Caco-2 (cell line): Measurements from ENCODE around the gene KRTAP4-6. TPM values are rescaled to one million over a fixed set of nuclear protein-coding genes. Genes with fewer than 3 reads are reported as not detected.
"Not testable (repeated sequence)": the region's sequence is repeated elsewhere in the genome, so short reads cannot be mapped to it uniquely, and the experiment has no call there.

Experiments
- BruUV-seq: library from RNA; stranded (reverse); fragments of 400-500 nt; replicated peaks from 2 replicates; lab custom pipeline; 2021; lab: Mats Ljungman, UMichigan
- CTCF ChIA-PET: fragments of 300-600 bp; sonication (Branson Sonifier 250); formaldehyde crosslinking; loops from one replicate; lab custom pipeline; 2022; ENCODE audit warnings: antibody characterized with exemption; lab: Charles Lee
- POLR2A ChIA-PET: fragments of 300-600 bp; sonication (Branson Sonifier 250); formaldehyde crosslinking; loops from one replicate; lab custom pipeline; 2022; ENCODE audit warnings: antibody characterized with exemption; lab: Charles Lee
- DNase-seq, 2 experiments: peaks; one replicate each; pipeline versions ENCODE4 v3.0.0 to v3.0.0-alpha.2; 2020 to 2022
- H3K27me3 ChIP-seq: replicated peaks from 2 replicates; pipeline ENCODE4 v1.6.0; 2011; ENCODE audit warnings: low read length; ENCODE audit not compliant: control insufficient read depth, insufficient read depth
- H3K36me3 ChIP-seq: 2 replicates; pipeline ENCODE4 v1.5.1; 2011; ENCODE audit warnings: low read length; ENCODE audit not compliant: control insufficient read depth, insufficient read depth
- H3K4me1 ChIP-seq: fragments of 250-450 bp; sonication (Bioruptor Pico); 2 replicates; pipeline ENCODE4 v1.5.1; 2020; ENCODE audit warnings: mild to moderate bottlenecking
- H3K4me3 ChIP-seq: 2 replicates; pipeline ENCODE4 v1.5.1; 2011; ENCODE audit warnings: low read depth, mild to moderate bottlenecking, control low read depth, low read length
- H3K9me3 ChIP-seq: fragments of 250-450 bp; sonication (Bioruptor Pico); 2 replicates; pipeline ENCODE4 v1.5.1; 2020; ENCODE audit warnings: mild to moderate bottlenecking, moderate library complexity
- H3K27ac Mint-ChIP-seq: one replicate; pipeline ENCODE4 v1.8.0; 2022; ENCODE audit warnings: mixed read lengths; ENCODE audit not compliant: unreplicated experiment
- H3K27me3 Mint-ChIP-seq: one replicate; pipeline ENCODE4 v1.8.0; 2022; ENCODE audit warnings: mixed read lengths; ENCODE audit not compliant: insufficient read depth, unreplicated experiment
- H3K36me3 Mint-ChIP-seq: one replicate; pipeline ENCODE4 v1.8.0; 2022; ENCODE audit warnings: mild to moderate bottlenecking, mixed read lengths; ENCODE audit not compliant: insufficient read depth, unreplicated experiment
- H3K4me1 Mint-ChIP-seq: one replicate; pipeline ENCODE4 v1.8.0; 2022; ENCODE audit warnings: low read depth, mixed read lengths; ENCODE audit not compliant: unreplicated experiment
- H3K4me3 Mint-ChIP-seq: one replicate; pipeline ENCODE4 v1.8.0; 2022; ENCODE audit warnings: mild to moderate bottlenecking, moderate library complexity, mixed read lengths; ENCODE audit not compliant: unreplicated experiment
- H3K9me3 Mint-ChIP-seq: one replicate; pipeline ENCODE4 v1.8.0; 2022; ENCODE audit warnings: mixed read lengths; ENCODE audit not compliant: unreplicated experiment
- CTCF ChIP-seq, 2 experiments: fragments of 200-600 bp in 1 of 2; IDR thresholded peaks; 1 replicate in 1 of 2; 2 replicates in 1 of 2; pipeline versions ENCODE4 v1.5.1 to v1.8.0; 2011 to 2022; ENCODE audit warnings: antibody characterized with exemption in 1 of 2, control low read depth in 1 of 2, inconsistent platforms in 1 of 2, low read depth in 1 of 2, low read length in 1 of 2, mild to moderate bottlenecking in 1 of 2, moderate library complexity in 1 of 2; ENCODE audit not compliant: insufficient read depth in 1 of 2, severe bottlenecking in 1 of 2, unreplicated experiment in 1 of 2
- intact Hi-C: fragments of 100-400 bp; cut with micrococcal nuclease; formaldehyde crosslinking; loops from one replicate; pipeline ENCODE4 v1.10.0; 2022; ENCODE audit not compliant: unreplicated experiment
- total RNA-seq: library from RNA; stranded (reverse); gene quantifications from 2 replicates; pipeline ENCODE4 v1.2.3, GENCODE V29; 2022

Gene KRTAP4-6
- total RNA-seq, 1 experiment from 2014 or later = not detected

DNA sequence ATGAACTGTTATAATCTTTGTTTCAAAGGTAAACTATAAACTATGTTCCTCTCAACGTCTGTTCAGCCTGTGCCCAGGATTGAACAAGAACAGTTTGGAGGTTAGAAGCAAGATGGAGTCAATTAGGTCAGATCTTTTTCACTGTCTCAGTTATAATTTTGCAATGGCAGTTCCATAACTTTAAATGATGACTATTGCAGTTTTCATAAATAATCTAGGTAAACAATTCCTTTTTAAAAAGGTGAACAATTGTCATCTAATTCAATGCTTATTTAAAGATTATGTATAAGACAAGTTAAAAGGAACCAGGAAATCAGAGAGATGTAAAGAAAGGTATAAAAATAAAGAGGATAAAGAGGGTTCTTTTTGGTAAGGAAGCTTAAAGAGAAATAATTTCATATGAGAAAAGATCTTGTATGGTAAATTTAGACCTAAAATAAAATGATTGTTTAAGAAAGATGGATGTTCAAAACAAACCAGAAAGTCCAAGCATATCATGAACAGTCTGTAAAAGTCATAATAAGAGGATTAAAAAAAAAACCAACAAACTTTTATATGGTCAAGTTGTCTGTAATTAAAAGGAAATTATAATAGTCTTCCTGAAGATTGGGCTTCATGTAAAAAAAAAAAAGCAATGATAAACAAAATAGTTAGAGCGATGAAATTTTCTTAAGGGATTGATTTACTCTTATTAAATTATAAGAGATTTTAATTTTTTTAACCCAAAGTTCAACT is 29.0 kb downstream of the KRTAP4-6 start:
- CTCF ChIA-PET = no interaction called here
- Mint-ChIP-seq H3K4me1 (no peaks in the 10 kb centered on the region), H3K36me3 (no peaks in the 10 kb centered on the region), H3K4me3 (no peak overlapping the region), H3K27ac (no peak overlapping the region), H3K9me3 (peaks cover 29% of the 10 kb centered on the region), H3K27me3 (no peaks in the 10 kb centered on the region)
- Histone ChIP-seq H3K36me3 (no peaks in the 10 kb centered on the region), H3K9me3 (peaks cover 10% of the 10 kb centered on the region), H3K4me1 (no peaks in the 10 kb centered on the region), H3K27me3 (no peaks in the 10 kb centered on the region), H3K4me3 (no peak overlapping the region)
- no TSS peak for BruUV-seq
- POLR2A ChIA-PET = no interaction called here
- intact Hi-C loops = no loop called here
- no peak for TF ChIP-seq CTCF (IDR thresholded peaks at IDR 0.05; ENCODE audit: insufficient read depth in 1 of 2, low read depth in 1 of 2, low read length in 1 of 2, severe bottlenecking in 1 of 2, unreplicated experiment in 1 of 2)
- no peak for DNase-seq

DNA sequence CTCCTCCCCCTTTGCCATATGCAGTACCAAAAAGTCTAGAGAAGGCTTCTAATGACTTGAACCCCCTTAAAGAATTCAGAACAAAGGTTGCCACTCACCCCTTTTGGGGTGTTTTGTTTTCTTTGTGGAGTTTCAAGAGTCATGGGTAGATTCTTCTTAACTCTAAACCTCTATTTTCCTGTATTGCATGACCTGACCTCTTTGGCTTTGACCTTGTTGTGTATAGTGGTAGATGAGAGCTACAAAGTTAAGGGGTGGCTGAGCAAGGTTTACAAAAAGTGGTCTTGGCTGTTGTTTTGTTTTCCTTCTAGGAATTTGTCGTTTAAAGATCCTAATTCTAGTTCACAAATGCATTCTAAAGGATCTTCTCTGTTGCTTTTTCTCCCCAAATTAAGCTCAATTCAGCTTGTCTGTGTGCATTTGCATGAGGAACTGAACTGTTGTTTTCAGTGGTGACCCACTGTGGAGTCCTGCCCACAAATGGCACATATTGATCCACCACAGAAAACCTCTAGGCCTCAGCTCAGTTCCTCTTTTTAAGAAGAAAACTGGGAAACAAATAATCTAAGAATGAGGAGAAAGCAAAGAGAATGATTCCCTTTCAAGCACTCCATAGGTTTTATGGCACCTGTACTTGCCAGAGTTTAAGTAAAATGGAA is 31.5 kb downstream of the KRTAP4-6 start:
- CTCF ChIA-PET, H3K4me1 Mint-ChIP-seq, intact Hi-C loops, BruUV-seq, H3K4me3 Mint-ChIP-seq, H3K27me3 ChIP-seq, POLR2A ChIA-PET, H3K4me1 ChIP-seq, H3K27me3 Mint-ChIP-seq, H3K36me3 ChIP-seq, DNase-seq, H3K4me3 ChIP-seq, H3K36me3 Mint-ChIP-seq, H3K27ac Mint-ChIP-seq: not testable (repeated sequence)
- peaks cover 13% of the 10 kb centered on the region for H3K9me3 ChIP-seq
- peaks cover 29% of the 10 kb centered on the region for H3K9me3 Mint-ChIP-seq

GRCh38 chr17:41107941-41108450 is 32.3 kb downstream of the KRTAP4-6 start:
- Mint-ChIP-seq H3K36me3 (no peaks in the 10 kb centered on the region), H3K4me3 (no peak overlapping the region), H3K4me1 (no peaks in the 10 kb centered on the region), H3K27me3 (no peaks in the 10 kb centered on the region), H3K9me3 (peaks cover 29% of the 10 kb centered on the region), H3K27ac (no peak overlapping the region)
- H3K27me3 ChIP-seq = no peaks in the 10 kb centered on the region
- peaks cover 14% of the 10 kb centered on the region for H3K9me3 ChIP-seq
- no peaks in the 10 kb centered on the region for H3K36me3 ChIP-seq
- DNase-seq = no peak
- POLR2A ChIA-PET = no interaction called here
- TF ChIP-seq CTCF (IDR thresholded peaks at IDR 0.05; ENCODE audit: insufficient read depth in 1 of 2, low read depth in 1 of 2, low read length in 1 of 2, severe bottlenecking in 1 of 2, unreplicated experiment in 1 of 2) = no peak
- H3K4me3 ChIP-seq = no peak overlapping the region
- CTCF ChIA-PET = no interaction called here
- no TSS peak for BruUV-seq
- intact Hi-C loops = no loop called here
- no peaks in the 10 kb centered on the region for H3K4me1 ChIP-seq

DNA sequence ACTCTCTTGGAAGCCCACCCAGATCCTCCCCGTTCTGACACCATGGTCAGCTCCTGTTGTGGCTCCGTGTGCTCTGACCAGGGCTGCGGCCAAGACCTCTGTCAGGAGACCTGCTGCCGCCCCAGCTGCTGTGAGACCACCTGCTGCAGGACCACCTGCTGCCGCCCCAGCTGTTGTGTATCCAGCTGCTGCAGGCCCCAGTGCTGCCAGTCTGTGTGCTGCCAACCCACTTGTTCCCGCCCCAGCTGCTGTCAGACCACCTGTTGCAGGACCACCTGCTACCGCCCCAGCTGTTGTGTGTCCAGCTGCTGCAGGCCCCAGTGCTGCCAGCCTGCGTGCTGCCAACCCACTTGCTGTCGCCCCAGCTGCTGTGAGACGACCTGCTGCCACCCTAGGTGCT is 35.0 kb downstream of the KRTAP4-6 start, which contains the start of gene KRTAP4-9:
Gene KRTAP4-9 (plus strand): TSS at position 43 of the 400 bp plus-strand sequence. CDS start 0 bp downstream, at position 43.
- peaks cover 14% of the 10 kb centered on the region for H3K9me3 Mint-ChIP-seq
- intact Hi-C loops, H3K36me3 Mint-ChIP-seq, BruUV-seq, H3K27ac Mint-ChIP-seq, H3K4me3 Mint-ChIP-seq, CTCF ChIA-PET, H3K4me1 ChIP-seq, H3K27me3 ChIP-seq, POLR2A ChIA-PET, H3K4me3 ChIP-seq, H3K4me1 Mint-ChIP-seq, H3K36me3 ChIP-seq, H3K9me3 ChIP-seq, DNase-seq, H3K27me3 Mint-ChIP-seq: not testable (repeated sequence)

GRCh38 chr17:41104386-41105038 is 35.8 kb downstream of the KRTAP4-6 start:
- H3K9me3 Mint-ChIP-seq, BruUV-seq: not testable (repeated sequence)

More at GRCh38 chr17:41104386-41105038, 35.8 kb downstream of the KRTAP4-6 start:
- H3K4me1 ChIP-seq, H3K36me3 ChIP-seq, H3K27ac Mint-ChIP-seq, H3K4me3 ChIP-seq, H3K4me3 Mint-ChIP-seq, intact Hi-C loops, H3K27me3 ChIP-seq, H3K4me1 Mint-ChIP-seq, H3K9me3 ChIP-seq, CTCF ChIA-PET, POLR2A ChIA-PET, DNase-seq, H3K27me3 Mint-ChIP-seq, H3K36me3 Mint-ChIP-seq: not testable (repeated sequence)
